HG02759 (cell line): Measurements from ENCODE around the gene DENND1C.

ENCODE experiments used
- ATAC-seq: cut with Tn5 transposase; IDR thresholded peaks from one replicate; pipeline ENCODE4 v1.9.1; 2021; ENCODE audit warnings: mild to moderate bottlenecking, moderate library complexity; ENCODE audit not compliant: unreplicated experiment

DENND1C gene

GRCh38 chr19:6480848-6481415 lies 655 bp downstream of the DENND1C start:
- ATAC-seq: no peak

- ATAC-seq: no peak
Observed at GRCh38 chr19:6479836-6480398, 1.7 kb downstream of the DENND1C start.

- ATAC-seq: no peak
Observed at GRCh38 chr19:6478815-6479214, 2.8 kb downstream of the DENND1C start.

GRCh38 chr19:6476896-6477431 lies 4.6 kb downstream of the DENND1C start:
- ATAC-seq: no peak

GRCh38 chr19:6476155-6476895 lies 5.3 kb downstream of the DENND1C start:
- no peak for ATAC-seq

- ATAC-seq: no peak
Observed at GRCh38 chr19:6475321-6476108, 6.1 kb downstream of the DENND1C start.

- no peak for ATAC-seq
Observed at GRCh38 chr19:6473647-6474046, 7.9 kb downstream of the DENND1C start.

GRCh38 chr19:6472713-6473112 lies 8.9 kb downstream of the DENND1C start:
- no peak for ATAC-seq

GRCh38 chr19:6471076-6471475 lies 10.5 kb downstream of the DENND1C start:
- ATAC-seq: no peak

GRCh38 chr19:6470173-6470572 lies 11.4 kb downstream of the DENND1C start:
- ATAC-seq: no peak

GRCh38 chr19:6467384-6467783 lies 14.2 kb downstream of the DENND1C start:
- ATAC-seq: no peak

GRCh38 chr19:6466526-6467248 lies 14.9 kb downstream of the DENND1C start:
- ATAC-seq: no peak

- ATAC-seq: no peak
Observed at GRCh38 chr19:6465663-6466062, 15.9 kb downstream of the DENND1C start.

- no peak for ATAC-seq
Observed at GRCh38 chr19:6465006-6465405, 16.6 kb downstream of the DENND1C start.

- no peak for ATAC-seq
Observed at GRCh38 chr19:6464070-6464873, 17.3 kb downstream of the DENND1C start, which contains the start of gene CRB3. TSS of gene CRB3 (plus strand) at chr19:6464271. CDS start at chr19:6464702, 431 bp downstream.

GRCh38 chr19:6460099-6460884 lies 21.3 kb downstream of the DENND1C start:
- peak; percentile 77 for ATAC-seq

GRCh38 chr19:6459262-6460098 lies 22.1 kb downstream of the DENND1C start, which contains the start of gene SLC25A23:
TSS of gene SLC25A23 (minus strand) at chr19:6459792. CDS start at chr19:6459628, 164 bp downstream.
- ATAC-seq: peak; percentile 36

GRCh38 chr19:6458695-6459261 lies 22.8 kb downstream of the DENND1C start:
- ATAC-seq: no peak
